Activated naive CD8-positive, alpha-beta T cell (primary cell): ENCODE results near the gene GMEB2.

Experiments used
- H3K27ac Mint-ChIP-seq: one replicate; pipeline ENCODE4 v1.8.0; 2021; ENCODE audit warnings: mixed read lengths
- H3K27me3 Mint-ChIP-seq: one replicate; pipeline ENCODE4 v1.8.0; 2021; ENCODE audit warnings: mixed read lengths
- H3K36me3 Mint-ChIP-seq: one replicate; pipeline ENCODE4 v1.8.0; 2021; ENCODE audit warnings: mixed read lengths
- H3K4me1 Mint-ChIP-seq: one replicate; pipeline ENCODE4 v1.8.0; 2021; ENCODE audit warnings: low read depth, mixed read lengths
- H3K4me3 Mint-ChIP-seq: one replicate; pipeline ENCODE4 v1.8.0; 2021; ENCODE audit warnings: mild to moderate bottlenecking, mixed read lengths
- H3K9me3 Mint-ChIP-seq: one replicate; pipeline ENCODE4 v1.8.0; 2021; ENCODE audit warnings: low read depth, mixed read lengths

GMEB2 gene

GRCh38 chr20:63551068-63551467 is 75.8 kb downstream of the GMEB2 start:
- Mint-ChIP-seq H3K27me3 (no peaks in the 10 kb centered on the region), H3K36me3 (no peaks in the 10 kb centered on the region), H3K4me3 (peak overlapping the region; percentile 42), H3K4me1 (peaks cover 15% of the 10 kb centered on the region), H3K9me3 (no peaks in the 10 kb centered on the region), H3K27ac (no peak overlapping the region)

GRCh38 chr20:63549679-63550282 is 77.1 kb downstream of the GMEB2 start:
- Mint-ChIP-seq H3K36me3 (no peaks in the 10 kb centered on the region), H3K4me3 (no peak overlapping the region), H3K27ac (no peak overlapping the region), H3K4me1 (peaks cover 15% of the 10 kb centered on the region), H3K9me3 (no peaks in the 10 kb centered on the region), H3K27me3 (no peaks in the 10 kb centered on the region)

- Mint-ChIP-seq H3K27ac (no peak overlapping the region), H3K27me3 (no peaks in the 10 kb centered on the region), H3K9me3 (no peaks in the 10 kb centered on the region), H3K36me3 (no peaks in the 10 kb centered on the region), H3K4me1 (peaks cover 15% of the 10 kb centered on the region), H3K4me3 (no peak overlapping the region)
Observed at GRCh38 chr20:63549019-63549418, 77.9 kb downstream of the GMEB2 start.

- Mint-ChIP-seq H3K27ac (no peak overlapping the region), H3K27me3 (no peaks in the 10 kb centered on the region)
Observed at GRCh38 chr20:63548542-63548941, 78.4 kb downstream of the GMEB2 start.

GRCh38 chr20:63547725-63548480 is 79.0 kb downstream of the GMEB2 start, which contains the start of gene SRMS:
Gene SRMS (minus strand): TSS chr20:63547749. CDS start chr20:63547463, 286 bp downstream.
- no peaks in the 10 kb centered on the region for H3K27me3 Mint-ChIP-seq
- peaks cover 12% of the 10 kb centered on the region for H3K4me1 Mint-ChIP-seq
- H3K36me3 Mint-ChIP-seq, result no peaks in the 10 kb centered on the region
- H3K4me3 Mint-ChIP-seq, result no peak within 1 kb of the TSS
- H3K9me3 Mint-ChIP-seq, result no peaks in the 10 kb centered on the region
- H3K27ac Mint-ChIP-seq, result no peak within 1 kb of the TSS

More at GRCh38 chr20:63548542-63548941, 78.4 kb downstream of the GMEB2 start:
- Mint-ChIP-seq H3K9me3 (no peaks in the 10 kb centered on the region), H3K4me1 (peaks cover 15% of the 10 kb centered on the region), H3K4me3 (no peak overlapping the region), H3K36me3 (no peaks in the 10 kb centered on the region)

- no peaks in the 10 kb centered on the region for H3K27me3 Mint-ChIP-seq
- no peaks in the 10 kb centered on the region for H3K9me3 Mint-ChIP-seq
- no peaks in the 10 kb centered on the region for H3K36me3 Mint-ChIP-seq
- no peak overlapping the region for H3K27ac Mint-ChIP-seq
- H3K4me3 Mint-ChIP-seq, result no peak overlapping the region
- peaks cover 7% of the 10 kb centered on the region for H3K4me1 Mint-ChIP-seq
Observed at GRCh38 chr20:63546956-63547724, 79.8 kb downstream of the GMEB2 start.

- H3K27me3 Mint-ChIP-seq, result no peaks in the 10 kb centered on the region
- H3K4me3 Mint-ChIP-seq, result no peak overlapping the region
- H3K36me3 Mint-ChIP-seq, result no peaks in the 10 kb centered on the region
- peaks cover 7% of the 10 kb centered on the region for H3K4me1 Mint-ChIP-seq
- no peak overlapping the region for H3K27ac Mint-ChIP-seq
- no peaks in the 10 kb centered on the region for H3K9me3 Mint-ChIP-seq
Observed at GRCh38 chr20:63546256-63546955, 80.5 kb downstream of the GMEB2 start.

GRCh38 chr20:63545814-63546213 is 81.1 kb downstream of the GMEB2 start:
- Mint-ChIP-seq H3K4me3 (no peak overlapping the region), H3K4me1 (peaks cover 4% of the 10 kb centered on the region), H3K27ac (no peak overlapping the region), H3K27me3 (no peaks in the 10 kb centered on the region), H3K36me3 (no peaks in the 10 kb centered on the region), H3K9me3 (no peaks in the 10 kb centered on the region)

GRCh38 chr20:63544958-63545516 is 81.9 kb downstream of the GMEB2 start:
- H3K4me1 Mint-ChIP-seq, result peaks cover 4% of the 10 kb centered on the region

GRCh38 chr20:63544241-63544957 is 82.5 kb downstream of the GMEB2 start:
- Mint-ChIP-seq H3K27ac (no peak overlapping the region), H3K27me3 (no peaks in the 10 kb centered on the region), H3K4me1 (peaks cover 2% of the 10 kb centered on the region), H3K4me3 (no peak overlapping the region), H3K36me3 (no peaks in the 10 kb centered on the region), H3K9me3 (no peaks in the 10 kb centered on the region)

More at GRCh38 chr20:63544958-63545516, 81.9 kb downstream of the GMEB2 start:
- Mint-ChIP-seq H3K36me3 (no peaks in the 10 kb centered on the region), H3K27ac (no peak overlapping the region), H3K27me3 (no peaks in the 10 kb centered on the region), H3K9me3 (no peaks in the 10 kb centered on the region), H3K4me3 (no peak overlapping the region)

- Mint-ChIP-seq H3K4me3 (no peak overlapping the region), H3K36me3 (no peaks in the 10 kb centered on the region), H3K9me3 (no peaks in the 10 kb centered on the region), H3K27ac (no peak overlapping the region), H3K4me1 (no peaks in the 10 kb centered on the region), H3K27me3 (no peaks in the 10 kb centered on the region)
Observed at GRCh38 chr20:63543733-63544132, 83.2 kb downstream of the GMEB2 start.

GRCh38 chr20:63543131-63543530 is 83.8 kb downstream of the GMEB2 start:
- H3K4me3 Mint-ChIP-seq, result no peak overlapping the region
- no peaks in the 10 kb centered on the region for H3K27me3 Mint-ChIP-seq
- H3K9me3 Mint-ChIP-seq, result no peaks in the 10 kb centered on the region
- H3K36me3 Mint-ChIP-seq, result no peaks in the 10 kb centered on the region
- H3K27ac Mint-ChIP-seq, result no peak overlapping the region
- H3K4me1 Mint-ChIP-seq, result no peaks in the 10 kb centered on the region

- Mint-ChIP-seq H3K27ac (no peak overlapping the region), H3K36me3 (no peaks in the 10 kb centered on the region), H3K4me1 (no peaks in the 10 kb centered on the region), H3K9me3 (no peaks in the 10 kb centered on the region), H3K4me3 (no peak overlapping the region), H3K27me3 (no peaks in the 10 kb centered on the region)
Observed at GRCh38 chr20:63542696-63543095, 84.2 kb downstream of the GMEB2 start.

- no peaks in the 10 kb centered on the region for H3K4me1 Mint-ChIP-seq
- H3K27me3 Mint-ChIP-seq, result no peaks in the 10 kb centered on the region
- no peak overlapping the region for H3K4me3 Mint-ChIP-seq
Observed at GRCh38 chr20:63542031-63542559, 84.8 kb downstream of the GMEB2 start.

More at GRCh38 chr20:63542031-63542559, 84.8 kb downstream of the GMEB2 start:
- H3K9me3 Mint-ChIP-seq, result no peaks in the 10 kb centered on the region
- no peak overlapping the region for H3K27ac Mint-ChIP-seq
- no peaks in the 10 kb centered on the region for H3K36me3 Mint-ChIP-seq
